Measurements from ENCODE around the gene DPH1.

- no peak for TF ChIP-seq CTCF (IDR thresholded peaks at IDR 0.05)
- no peak for TF ChIP-seq POLR2A (IDR thresholded peaks at IDR 0.05)
- TF ChIP-seq EP300 (IDR thresholded peaks at IDR 0.05): peak; percentile 34
Observed at GRCh38 chr17:2071455-2072281, 41.7 kb downstream of the DPH1 start.

Measured in ovary (tissue), 3 donors.